Measurements from ENCODE around the gene RRN3.
"Not testable (repeated sequence)": the region's sequence is repeated elsewhere in the genome, so short reads cannot be mapped to it uniquely, and the experiment has no call there.

RRN3 gene

DNA sequence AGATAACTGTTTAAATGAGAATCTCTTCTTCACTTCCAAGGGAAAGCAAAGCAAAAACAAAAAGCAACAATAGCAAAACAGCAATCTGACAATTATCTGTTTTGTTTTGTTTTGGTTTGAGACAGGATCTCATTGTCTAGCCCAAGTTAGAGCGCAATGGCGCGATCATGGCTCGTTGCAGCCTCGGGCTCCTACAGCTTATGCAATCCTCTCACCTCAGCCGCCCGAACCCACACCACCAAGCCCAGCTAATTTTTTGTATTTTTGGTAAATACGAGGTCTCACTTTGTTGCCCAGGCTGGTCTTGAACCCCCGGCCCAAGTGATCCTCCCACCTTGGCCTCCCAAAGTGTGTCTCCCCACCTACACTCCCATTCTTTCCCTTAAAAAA is 2.5 kb upstream of the RRN3 start:
- DNase-seq (ENCODE audit: low spot score) = not testable (repeated sequence)

DNA sequence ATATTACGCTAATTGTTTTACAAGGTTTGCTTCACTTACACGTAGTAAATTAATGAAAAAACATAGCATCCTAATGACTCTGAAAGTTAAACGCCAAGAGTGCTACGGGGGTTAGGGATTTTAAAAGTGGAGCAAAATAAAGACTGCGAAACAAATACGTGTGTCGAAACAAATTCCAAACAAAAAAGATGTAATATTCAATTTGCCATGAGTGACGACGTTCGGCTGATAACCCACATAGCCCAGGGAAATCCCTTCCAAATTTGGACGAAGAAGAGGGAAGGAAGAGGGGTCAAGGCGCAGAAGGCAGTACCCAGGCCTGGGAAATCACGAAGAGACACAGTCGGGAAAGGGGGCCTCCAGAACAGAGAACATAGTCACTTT is 509 bp downstream of the RRN3 start:
- not testable (repeated sequence) for DNase-seq (ENCODE audit: low spot score)

DNA sequence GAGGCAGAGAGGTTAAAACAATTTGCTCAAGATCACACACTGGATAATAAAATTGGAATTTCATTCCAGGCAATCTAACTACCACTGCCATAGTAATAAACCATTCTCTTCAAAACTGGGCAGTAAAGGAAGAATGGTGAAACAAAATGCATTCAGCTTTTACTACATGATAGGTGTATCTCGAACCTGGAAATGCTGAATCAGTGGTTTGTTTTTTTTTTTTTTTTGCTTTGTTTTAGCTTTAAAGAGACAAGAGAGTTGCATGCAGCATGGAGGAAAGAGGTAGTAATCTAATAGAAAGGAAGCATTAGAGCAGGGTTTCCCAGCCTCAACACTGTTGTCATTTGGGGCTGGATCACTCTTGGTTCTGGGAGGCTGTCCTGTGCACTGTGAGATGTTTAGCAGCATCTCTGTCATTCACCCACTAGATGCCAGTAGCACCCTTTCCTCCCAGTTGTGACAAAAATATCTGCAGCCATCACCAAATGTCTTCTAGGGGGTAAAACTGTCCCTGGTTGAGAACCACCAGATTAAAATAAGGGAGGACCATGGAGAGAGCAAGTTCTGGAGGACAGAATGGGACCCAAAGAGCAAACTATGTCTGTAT is 3.3 kb downstream of the RRN3 start:
- not testable (repeated sequence) for DNase-seq (ENCODE audit: low spot score)

DNA sequence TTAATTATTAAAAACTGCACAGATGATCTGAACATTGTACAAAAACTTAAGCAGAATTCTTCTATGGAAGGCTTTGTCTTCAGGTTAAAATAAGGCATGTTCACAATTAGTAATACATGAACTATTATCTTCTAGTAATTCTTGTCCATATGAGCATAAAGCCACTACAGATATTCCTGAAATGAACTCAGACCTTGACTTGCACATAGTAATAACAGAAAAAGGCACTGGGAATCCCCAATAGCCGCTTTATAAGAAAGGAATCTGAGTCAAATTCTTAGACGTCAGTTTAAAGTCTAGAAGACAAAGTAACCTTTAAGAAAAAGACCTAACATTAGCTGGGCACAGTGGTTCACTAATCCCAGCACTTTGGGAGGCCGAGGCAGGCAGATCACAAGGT is 11.3 kb downstream of the RRN3 start:
- not testable (repeated sequence) for DNase-seq (ENCODE audit: low spot score)

DNA sequence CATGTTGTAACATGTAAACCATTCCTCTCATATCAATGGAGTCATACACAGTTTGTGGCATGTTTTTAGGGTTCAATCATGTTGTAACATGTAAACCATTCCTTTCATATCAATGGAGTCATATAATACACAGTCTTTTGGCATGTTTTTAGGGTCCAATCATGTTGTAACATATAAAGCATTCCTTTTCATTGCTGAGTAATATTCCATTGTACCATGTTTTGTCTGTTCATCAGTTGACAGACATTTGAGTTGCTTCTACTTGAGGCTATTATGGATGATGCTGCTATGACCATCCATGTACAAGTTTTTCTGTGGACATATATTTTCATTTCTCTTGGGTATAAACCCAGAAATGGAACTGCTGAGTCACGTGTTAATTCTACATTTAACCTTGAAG is 13.2 kb downstream of the RRN3 start:
- DNase-seq (ENCODE audit: low spot score) = not testable (repeated sequence)

DNA sequence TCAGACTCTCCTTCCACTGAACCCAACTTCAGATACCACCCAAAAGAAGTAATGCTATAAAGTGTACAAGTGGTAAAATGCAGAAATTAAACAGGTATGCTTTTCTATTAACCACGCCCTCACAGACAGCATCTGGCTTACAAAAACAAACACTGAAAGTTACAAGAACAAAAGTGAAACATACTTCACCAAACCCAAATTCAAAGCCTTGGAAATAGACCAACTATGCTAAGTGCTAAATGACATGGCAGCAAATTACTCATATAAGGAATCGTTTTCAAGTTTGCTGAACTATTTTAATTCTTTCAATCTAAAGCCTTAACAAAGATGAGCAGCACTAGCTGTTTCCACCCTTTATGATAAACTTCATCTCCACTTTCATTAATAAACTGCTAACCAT is 17.9 kb downstream of the RRN3 start:
- not testable (repeated sequence) for DNase-seq (ENCODE audit: low spot score)

DNA sequence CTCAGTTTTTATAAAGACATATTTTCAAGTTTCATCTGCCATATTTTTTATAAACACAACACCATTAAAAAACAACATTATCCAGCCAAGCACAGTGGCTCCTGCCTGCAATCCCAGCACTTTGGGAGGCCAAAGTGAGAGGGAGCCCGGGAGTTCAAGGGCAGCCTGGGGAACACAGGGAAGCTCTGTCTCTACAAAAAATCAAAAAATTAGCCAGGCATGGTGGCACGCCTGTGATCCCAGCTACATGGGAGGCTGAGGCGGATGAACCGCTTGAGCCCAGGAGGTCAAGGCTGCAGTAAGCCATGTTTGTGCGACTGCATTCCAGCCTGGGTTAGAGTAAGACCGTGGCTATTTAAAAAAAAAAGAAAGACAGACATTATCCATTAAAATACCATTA is 21.0 kb downstream of the RRN3 start:
- DNase-seq (ENCODE audit: low spot score) = no peak

DNA sequence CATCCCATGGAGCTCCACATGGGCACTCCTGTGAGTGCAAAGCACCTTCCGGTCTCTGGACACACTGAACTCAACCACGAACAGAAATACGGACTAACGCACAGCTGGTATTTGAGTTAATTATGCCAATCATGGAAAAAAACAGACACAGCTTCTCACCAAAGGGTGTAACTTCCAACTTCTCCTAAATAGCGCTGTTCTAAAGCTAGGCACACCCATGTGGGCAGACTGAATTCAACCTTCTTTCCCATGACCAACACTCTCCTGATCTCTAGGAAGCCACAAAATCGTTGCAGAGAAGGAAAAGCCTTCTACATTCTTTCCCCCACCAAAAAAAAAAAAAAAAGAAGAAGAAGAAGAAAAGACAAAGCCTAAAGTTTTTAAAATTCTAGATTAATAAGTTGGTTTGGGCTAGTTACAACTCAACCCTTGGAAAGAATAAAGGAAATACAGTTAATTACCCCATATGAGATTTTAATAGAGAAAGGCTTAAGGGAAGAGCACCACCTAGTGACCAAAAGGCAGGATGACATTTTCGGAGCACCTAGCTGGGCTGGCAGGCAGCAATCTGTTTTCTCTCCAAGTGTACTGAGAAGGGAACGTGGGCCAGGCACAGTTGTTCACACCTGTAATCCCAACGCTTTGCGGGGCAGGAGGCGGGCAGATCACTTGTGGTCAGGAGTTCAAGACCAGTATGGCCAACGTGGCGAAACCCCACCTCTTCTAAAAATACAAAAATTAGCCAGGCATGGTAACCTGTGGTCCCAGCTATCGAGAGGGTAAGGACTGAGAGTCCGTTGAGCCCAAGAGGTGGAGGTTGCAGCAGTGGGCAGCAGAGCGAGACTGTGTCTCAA is 21.9 kb downstream of the RRN3 start:
- DNase-seq (ENCODE audit: low spot score) = not testable (repeated sequence)

DNA sequence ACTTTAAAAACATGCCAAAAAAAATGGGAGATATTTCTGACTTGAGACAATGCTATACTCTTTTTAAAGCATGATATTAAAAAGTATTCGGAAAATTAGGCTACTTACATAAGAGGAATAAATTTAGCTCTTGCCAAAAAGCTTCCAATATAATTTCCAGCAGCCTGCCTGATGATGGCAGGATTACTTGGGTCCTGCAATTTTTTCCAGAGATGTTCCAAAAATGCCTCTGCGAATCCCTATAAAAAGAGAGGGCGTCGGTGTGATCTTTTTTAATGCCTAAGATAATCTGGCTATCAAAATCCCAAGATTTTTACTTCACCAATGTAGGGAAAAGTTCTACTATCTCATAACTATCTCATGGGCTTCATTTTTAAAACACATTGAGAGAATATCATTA is 23.1 kb downstream of the RRN3 start:
- DNase-seq (ENCODE audit: low spot score) = not testable (repeated sequence)

DNA sequence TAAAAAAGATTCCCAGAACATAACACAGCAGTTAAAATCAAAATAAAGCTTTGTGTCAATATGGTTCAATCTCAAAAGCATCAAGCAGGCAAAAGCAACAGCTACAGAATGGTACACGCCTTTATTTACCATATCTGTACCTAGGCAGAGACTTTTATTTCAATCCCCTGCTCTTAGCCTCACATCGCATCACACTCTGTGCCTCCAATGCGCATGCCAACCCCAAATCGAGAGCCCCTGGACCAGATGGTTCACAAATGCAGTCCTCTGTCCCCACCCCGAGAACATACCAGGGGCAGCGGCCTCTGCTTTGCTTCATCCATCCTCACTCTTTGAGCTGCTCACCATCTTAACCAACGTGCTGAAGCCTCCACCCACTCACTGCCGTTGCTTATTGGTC is 27.4 kb downstream of the RRN3 start:
- DNase-seq (ENCODE audit: low spot score) = not testable (repeated sequence)

DNA sequence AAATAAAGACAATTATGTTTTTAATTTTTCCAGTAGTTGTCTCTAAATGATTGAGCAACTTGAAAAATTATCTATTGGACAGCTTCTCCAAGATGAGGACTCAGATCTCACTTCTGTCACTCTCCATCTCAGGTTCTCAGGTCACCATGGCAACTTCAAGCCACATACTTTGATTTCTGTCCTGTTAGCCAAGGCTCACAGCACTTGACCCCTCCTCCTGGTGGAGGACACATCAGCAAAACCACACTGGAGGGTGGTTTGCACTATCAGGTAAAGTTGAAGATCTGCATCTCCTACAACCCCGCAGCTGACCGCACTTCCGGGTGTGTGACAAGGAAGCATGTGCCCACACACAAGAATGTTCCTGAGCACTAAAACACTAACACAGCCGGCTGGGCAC is 28.1 kb downstream of the RRN3 start:
- not testable (repeated sequence) for DNase-seq (ENCODE audit: low spot score)

DNA sequence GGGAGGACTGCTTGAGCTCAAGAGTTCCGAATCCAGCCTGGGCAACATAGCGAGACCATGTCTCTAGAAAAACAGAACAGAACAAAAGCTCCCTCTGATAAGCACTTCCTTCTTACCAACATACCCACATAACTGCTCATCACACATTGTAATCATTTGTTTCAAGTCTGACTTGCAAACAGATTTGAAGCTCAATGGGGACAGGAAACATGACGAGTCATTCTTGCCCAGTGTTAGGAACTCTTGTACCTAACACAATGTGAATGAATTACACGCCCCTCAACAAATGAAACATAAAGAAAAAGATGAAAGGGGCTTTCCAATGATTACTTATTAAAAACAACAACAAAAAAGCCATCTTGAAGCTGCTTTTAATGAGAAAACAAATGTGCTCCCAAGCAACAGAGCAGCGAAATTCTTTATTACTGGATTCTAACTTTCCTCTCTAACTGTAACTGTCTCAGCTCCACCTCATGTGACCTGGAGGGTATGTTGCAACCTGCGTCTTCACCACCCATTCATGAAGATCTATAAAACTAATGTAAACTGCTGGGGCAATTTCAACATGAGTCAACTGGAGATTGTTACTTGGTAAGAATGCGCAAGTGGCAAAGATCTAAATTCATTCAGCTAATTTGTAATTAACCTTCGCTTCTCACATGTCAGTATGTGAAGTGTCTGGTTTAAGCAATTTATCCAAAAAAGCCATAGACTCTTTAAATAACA is 31.8 kb downstream of the RRN3 start:
- DNase-seq (ENCODE audit: low spot score) = not testable (repeated sequence)

DNA sequence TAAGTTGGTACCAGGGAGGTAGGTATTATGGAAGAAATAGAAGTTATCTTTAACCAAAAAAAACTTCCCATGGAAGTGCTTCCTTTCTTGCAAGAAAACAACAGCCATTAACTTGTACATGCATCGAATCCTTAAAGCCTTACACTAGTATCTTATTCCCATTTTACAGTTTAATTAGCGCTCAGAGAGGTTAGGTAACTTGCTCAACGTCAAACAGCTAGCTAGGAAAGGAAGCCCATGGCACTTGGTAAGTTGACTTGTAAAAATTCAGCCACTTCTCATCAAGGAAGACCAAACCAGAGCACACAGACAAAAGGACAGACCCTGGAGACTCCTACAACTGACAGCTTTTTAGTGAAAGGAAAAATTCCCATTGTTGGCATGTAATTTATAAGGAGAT is 34.7 kb downstream of the RRN3 start:
- no peak for DNase-seq (ENCODE audit: low spot score)

DNA sequence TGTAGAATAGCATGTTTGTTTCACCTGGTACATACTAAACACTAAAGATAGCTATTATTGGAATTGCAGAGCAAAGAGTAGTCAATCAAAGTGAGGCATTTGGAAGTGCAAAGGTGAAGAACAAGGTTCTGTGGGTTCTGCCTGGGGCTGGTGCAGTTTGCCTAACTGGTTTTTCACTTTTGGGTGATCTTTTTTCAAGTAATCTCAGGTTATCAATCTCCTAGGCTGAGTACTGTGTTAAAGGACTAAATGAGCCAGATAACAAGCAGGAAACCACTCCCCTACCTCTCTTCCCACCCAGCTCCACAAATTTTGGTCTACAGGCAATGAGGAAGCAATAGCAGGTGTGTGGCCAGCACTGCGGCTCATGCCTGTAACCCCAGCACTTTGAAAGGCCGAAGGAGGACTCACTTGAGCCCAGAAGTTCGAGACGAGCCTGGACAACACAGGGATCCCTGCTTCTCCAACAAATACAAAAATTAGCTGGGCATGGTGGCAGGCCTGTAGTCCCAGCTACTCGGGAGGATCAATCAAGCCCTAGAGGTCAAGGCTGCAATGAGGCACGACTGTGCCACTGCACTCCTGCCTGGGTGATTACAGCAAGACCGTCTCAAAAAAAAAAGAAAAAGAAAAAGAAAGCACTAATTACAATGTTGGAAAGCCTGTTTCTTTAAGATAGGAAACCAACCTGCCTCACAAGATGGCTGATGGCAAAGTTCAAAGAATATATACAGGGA is 36.2 kb downstream of the RRN3 start:
- DNase-seq (ENCODE audit: low spot score) = no peak

DNA sequence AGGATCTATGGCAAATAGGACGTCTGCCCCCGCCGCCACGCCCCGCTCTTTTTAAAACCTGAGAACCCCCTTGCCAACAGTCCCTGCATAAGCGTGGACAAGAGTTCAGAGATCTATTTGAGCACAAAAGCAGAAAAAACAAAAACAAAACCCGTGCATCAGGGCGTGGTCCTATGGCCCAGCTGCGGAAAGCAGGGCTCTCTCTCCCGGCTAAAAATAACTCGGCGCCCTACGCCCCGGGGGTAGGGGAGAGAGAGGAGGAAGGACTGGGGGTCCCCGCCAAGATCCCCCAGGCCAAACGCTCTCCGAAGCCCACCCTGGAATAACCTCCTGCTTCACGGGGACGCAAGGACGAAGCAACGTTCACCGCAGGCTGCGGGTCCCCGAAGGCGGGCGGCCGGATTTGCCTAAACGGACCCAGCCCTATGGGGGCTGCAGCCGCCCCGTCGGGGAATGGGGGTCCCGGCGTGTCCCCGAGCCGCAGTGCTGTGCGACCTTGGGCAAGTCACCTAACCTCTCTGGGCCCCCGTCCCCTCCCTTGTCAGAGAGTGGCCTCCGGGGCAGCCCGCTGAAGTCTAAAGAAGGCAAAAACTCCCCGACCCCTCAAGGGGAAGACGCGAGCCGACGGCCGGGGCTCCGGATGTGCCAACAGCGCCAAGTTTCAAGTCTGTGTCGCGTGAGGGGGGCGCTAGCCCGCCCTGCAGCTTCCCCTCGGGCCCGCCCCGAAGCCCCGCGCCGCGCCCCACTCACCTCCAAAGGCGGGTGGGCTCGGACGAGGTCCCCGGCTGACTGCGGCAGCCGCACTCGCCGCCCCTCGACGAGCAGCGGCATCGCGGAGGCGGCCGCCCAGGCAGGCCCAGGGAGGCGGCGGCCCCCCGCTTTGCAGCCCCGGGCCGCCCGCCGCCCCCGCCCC is 38.7 kb downstream of the RRN3 start:
- peak; percentile 18 for DNase-seq (ENCODE audit: low spot score)

DNA sequence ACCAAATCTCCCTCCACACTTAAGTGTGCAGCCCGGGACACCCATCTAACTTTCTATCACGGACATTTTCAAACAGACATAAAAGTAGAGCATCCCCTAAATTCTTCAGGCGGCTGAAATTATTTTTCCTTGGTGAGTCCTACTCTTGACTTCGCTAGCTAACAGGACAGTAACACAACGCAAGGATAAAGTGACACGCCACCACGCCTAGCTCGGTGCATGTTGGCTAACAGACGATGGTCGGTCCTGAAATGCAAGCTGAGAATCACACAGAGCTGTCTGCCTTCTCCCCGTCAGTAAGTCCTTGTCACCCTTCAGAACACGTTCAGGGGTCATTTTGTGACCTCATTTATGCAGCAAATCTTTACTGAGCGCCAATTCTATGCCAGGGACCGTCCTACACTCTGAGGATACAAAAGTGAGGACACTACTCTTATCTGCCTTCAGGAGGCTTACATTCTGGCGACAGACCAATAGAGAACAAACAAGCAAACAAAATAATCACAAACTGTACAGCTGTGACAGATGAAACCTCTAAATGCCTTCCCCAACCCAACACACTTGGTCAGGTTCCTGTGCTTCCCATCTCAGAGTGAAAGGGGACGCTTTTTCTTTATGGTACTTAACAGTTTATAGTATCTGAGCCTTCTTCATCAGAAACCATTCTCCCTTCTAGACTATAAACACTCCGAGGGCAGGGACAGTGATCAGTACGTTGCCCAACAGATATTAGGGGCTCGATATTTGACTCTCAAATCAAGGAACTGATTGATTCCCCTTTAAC is 39.5 kb downstream of the RRN3 start:
- DNase-seq (ENCODE audit: low spot score) = no peak

DNA sequence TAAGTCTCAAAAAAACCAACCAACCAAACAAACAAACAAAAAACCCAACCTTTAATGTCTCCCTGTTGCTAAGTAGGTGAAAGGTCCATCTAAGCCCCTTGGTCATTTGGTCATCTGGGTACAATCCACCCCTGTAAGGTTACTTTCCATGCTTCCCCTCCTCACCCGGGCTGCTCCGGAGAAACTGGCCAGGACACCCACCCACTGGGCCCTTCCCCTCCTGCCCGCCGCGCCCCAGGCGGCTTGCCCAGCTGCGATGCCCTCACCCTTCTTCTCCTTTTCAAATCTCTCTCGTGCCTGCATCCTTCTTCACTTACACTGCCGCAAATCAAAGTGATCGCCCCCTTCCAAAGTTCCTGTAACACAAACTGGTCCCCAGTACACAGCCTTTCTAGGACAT is 40.2 kb downstream of the RRN3 start:
- no peak for DNase-seq (ENCODE audit: low spot score)

DNA sequence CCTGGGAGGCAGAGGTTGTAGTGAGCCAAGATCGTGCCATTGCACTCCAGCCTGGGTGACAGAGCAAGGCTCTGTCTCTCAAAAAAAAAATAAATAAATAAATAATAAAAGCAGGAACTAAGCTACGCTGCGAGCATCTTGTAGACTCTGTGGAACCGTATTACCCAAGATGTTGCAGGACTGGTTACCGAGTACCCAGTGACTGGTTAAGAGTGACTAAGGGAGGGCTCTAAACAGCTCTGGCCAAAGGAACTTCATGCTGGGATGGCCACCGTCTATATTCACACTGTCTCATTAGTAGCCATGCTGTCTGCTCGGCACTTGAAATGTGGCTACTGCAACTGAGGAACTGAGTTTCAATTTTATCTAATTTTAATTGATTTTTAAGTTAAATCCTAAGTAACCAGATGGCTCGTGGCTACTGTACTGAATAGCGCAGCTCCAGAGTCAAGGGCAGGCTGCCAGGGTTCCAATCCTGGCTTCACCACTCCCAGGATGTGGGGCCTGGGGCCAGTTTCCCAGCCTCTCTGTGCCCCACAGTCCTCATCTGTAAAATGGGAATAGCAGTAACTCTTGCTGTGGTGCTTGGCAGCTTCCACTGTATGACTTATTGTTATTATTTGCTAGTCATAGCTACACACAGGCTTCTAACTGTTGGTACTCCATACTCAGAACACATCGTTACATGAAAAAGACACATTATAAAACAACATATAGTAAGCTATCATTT is 41.2 kb downstream of the RRN3 start:
- DNase-seq (ENCODE audit: low spot score) = no peak

DNA sequence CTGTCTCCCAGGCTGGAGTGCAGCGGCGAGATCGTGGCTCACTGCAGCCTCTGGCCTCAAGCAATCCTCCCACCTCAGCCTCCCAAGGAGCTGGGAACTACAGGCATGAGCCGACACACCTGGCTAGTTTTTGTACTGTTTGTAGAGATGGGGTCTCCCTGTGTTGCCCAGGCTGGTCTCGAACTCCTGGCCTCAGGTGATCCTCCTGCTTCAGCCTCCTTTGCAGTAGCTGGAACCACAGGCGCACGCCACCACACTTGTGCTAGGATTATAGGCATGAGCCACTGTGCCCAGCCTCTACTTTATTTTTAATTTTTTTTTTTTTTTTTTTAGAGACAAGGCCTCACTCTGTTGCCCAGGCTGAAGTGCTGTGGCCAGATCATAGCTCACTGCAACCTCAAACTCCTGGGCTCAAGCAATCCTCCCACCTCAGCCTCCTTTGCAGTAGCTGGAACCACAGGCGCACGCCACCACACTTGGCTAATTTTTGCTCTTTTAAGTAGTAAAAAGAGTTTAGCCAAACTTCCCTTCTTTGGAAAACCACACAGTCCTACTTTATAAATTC is 42.6 kb downstream of the RRN3 start:
- DNase-seq (ENCODE audit: low spot score) = no peak
